T-helper 17 cell (primary cell): ENCODE results near the gene ENHO. TPM values are rescaled to one million over a fixed set of nuclear protein-coding genes. Genes with fewer than 3 reads are reported as not detected.

ENCODE experiments used
- ATAC-seq: fragments of 150-1000 bp; cut with Tn5 transposase; 2 replicates; pipeline ENCODE4 v1.10.0; 2021; ENCODE audit warnings: mild to moderate bottlenecking, moderate library complexity
- DNase-seq, 3 donors: peaks; one replicate each; pipeline versions ENCODE4 v3.0.0 to v3.0.0-alpha.2; 2020 to 2021
- H3K9me3 ChIP-seq: one replicate; pipeline ENCODE4 v1.7.0; 2013; ENCODE audit warnings: low read length, mild to moderate bottlenecking; ENCODE audit not compliant: control insufficient read depth, poor library complexity, severe bottlenecking
- H3K27ac Mint-ChIP-seq: one replicate; pipeline ENCODE4 v1.8.0; 2022; ENCODE audit warnings: mild to moderate bottlenecking, moderate library complexity, mixed read lengths
- H3K27me3 Mint-ChIP-seq: one replicate; pipeline ENCODE4 v1.8.0; 2022; ENCODE audit warnings: mixed read lengths
- H3K36me3 Mint-ChIP-seq: one replicate; pipeline ENCODE4 v1.8.0; 2022; ENCODE audit warnings: low read depth, mixed read lengths
- H3K4me1 Mint-ChIP-seq: one replicate; pipeline ENCODE4 v1.8.0; 2022; ENCODE audit warnings: mild to moderate bottlenecking, mixed read lengths
- H3K4me3 Mint-ChIP-seq: one replicate; pipeline ENCODE4 v1.8.0; 2022; ENCODE audit warnings: mild to moderate bottlenecking, moderate library complexity, mixed read lengths
- total RNA-seq, 4 donors: library from RNA in 2 of 4; stranded (reverse) in 2 of 4; gene quantifications; one replicate each; pipeline ENCODE4 v1.2.3 and lab custom pipeline; 2022 to 2026

Gene ENHO
- total RNA-seq, 2 donors from 2014 or later: 1.4 TPM; not detected in 1

- Mint-ChIP-seq H3K27ac (no peak overlapping the region), H3K4me3 (no peak overlapping the region), H3K36me3 (peaks cover 8% of the 10 kb centered on the region), H3K4me1 (peaks cover 10% of the 10 kb centered on the region), H3K27me3 (peaks cover 38% of the 10 kb centered on the region)
- DNase-seq: no peak
- no peak for ATAC-seq
- no peaks in the 10 kb centered on the region for H3K9me3 ChIP-seq
Measured at GRCh38 chr9:34552606-34552981, 29.8 kb upstream of the ENHO start.

GRCh38 chr9:34551751-34552605 lies 29.2 kb upstream of the ENHO start:
- ATAC-seq (no peak), DNase-seq (no peak)
- Mint-ChIP-seq H3K4me1 (peaks cover 10% of the 10 kb centered on the region), H3K27me3 (peaks cover 40% of the 10 kb centered on the region), H3K36me3 (peaks cover 8% of the 10 kb centered on the region), H3K27ac (no peak overlapping the region), H3K4me3 (no peak overlapping the region)
- H3K9me3 ChIP-seq: no peaks in the 10 kb centered on the region

DNA sequence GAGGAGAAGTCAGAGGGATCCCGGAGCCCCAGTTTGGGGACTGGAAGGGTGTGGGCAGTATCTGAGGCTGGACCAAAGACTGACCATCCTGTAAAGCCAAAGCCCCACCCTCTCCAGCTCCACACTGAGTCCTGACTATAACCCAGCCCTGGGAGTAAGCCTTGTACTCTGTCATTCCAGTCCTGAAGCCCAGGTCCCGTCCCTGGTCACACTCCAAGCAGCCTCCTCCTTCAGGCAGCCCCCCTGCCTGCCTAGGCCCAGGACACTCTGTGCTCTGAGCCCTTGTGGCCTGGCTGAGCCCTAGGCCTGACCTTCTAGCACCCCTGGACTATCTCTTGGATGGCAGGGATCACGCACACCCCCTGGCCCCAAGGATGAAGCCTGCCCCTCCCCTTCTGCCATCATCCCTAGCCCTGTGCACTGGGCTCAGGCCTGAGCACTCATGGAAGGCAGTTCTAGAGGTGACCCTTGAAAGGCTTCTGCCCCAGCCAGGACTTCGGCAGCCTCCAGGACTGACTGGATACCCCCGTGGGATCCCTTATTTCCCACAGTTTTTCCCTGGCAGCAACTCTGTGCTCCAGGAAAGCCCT lies 28.0 kb upstream of the ENHO start:
- no peak overlapping the region for H3K4me3 Mint-ChIP-seq
- peaks cover 14% of the 10 kb centered on the region for H3K4me1 Mint-ChIP-seq
- no peak overlapping the region for H3K27ac Mint-ChIP-seq
- DNase-seq: peak in 1 of 3 donors; percentile 0
- no peaks in the 10 kb centered on the region for H3K9me3 ChIP-seq
- ATAC-seq: no peak
- peaks cover 4% of the 10 kb centered on the region for H3K36me3 Mint-ChIP-seq
- H3K27me3 Mint-ChIP-seq: peaks cover 41% of the 10 kb centered on the region

- ATAC-seq (no peak), DNase-seq (peak in 1 of 3 donors; percentile 2)
- no peak overlapping the region for H3K4me3 Mint-ChIP-seq
- H3K36me3 Mint-ChIP-seq: peaks cover 4% of the 10 kb centered on the region
- H3K9me3 ChIP-seq: no peaks in the 10 kb centered on the region
- no peak overlapping the region for H3K27ac Mint-ChIP-seq
- H3K4me1 Mint-ChIP-seq: peaks cover 16% of the 10 kb centered on the region
- H3K27me3 Mint-ChIP-seq: peaks cover 46% of the 10 kb centered on the region
Measured at GRCh38 chr9:34550016-34550680, 27.4 kb upstream of the ENHO start.

GRCh38 chr9:34549407-34549732 lies 26.6 kb upstream of the ENHO start:
- H3K27ac Mint-ChIP-seq: no peak overlapping the region
- no peak overlapping the region for H3K4me3 Mint-ChIP-seq
- H3K36me3 Mint-ChIP-seq: peaks cover 4% of the 10 kb centered on the region
- no peaks in the 10 kb centered on the region for H3K9me3 ChIP-seq
- ATAC-seq (no peak), DNase-seq (no peak)
- H3K4me1 Mint-ChIP-seq: peaks cover 15% of the 10 kb centered on the region
- H3K27me3 Mint-ChIP-seq: peaks cover 47% of the 10 kb centered on the region

DNA sequence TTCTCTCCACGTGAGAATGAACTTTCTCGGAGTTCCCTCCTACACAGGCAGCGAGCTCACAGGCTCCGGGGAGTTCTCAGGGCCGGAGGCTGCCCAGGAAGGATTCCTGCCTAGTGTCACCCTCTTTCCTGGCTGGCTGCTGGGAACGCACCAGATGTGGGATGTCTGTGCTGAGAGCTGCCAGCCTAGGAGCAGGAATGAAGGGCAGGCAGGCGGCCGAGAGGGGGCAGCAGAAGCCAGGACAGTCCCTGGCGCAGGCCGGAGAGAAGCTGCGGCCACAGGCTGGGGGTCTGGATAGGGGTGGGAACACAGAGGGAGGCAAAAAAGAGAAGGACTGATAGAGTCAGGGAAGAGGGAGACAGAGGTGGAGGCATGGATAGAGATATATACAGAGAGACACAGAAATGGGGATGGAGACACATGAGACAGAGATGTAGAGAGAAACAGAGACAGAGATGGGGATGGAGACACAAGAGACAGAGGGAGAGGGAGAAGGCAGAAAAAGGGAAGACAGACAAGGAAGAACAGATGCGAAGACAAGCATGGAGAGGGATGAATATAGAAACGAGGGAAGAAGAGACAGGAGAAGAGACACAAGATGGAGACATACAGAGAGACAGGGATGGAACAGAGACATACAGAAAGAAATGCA lies 25.3 kb upstream of the ENHO start:
- Mint-ChIP-seq H3K4me3 (no peak overlapping the region), H3K27ac (peak overlapping the region; percentile 9), H3K27me3 (peaks cover 41% of the 10 kb centered on the region), H3K4me1 (peaks cover 15% of the 10 kb centered on the region), H3K36me3 (peaks cover 4% of the 10 kb centered on the region)
- H3K9me3 ChIP-seq: no peaks in the 10 kb centered on the region
- ATAC-seq (peak; percentile 50), DNase-seq (peak in 1 of 3 donors; percentile 17)

GRCh38 chr9:34546834-34547827 lies 24.3 kb upstream of the ENHO start:
- peaks cover 4% of the 10 kb centered on the region for H3K36me3 Mint-ChIP-seq
- peak overlapping the region; percentile 9 for H3K27ac Mint-ChIP-seq
- H3K4me1 Mint-ChIP-seq: peaks cover 15% of the 10 kb centered on the region
- ATAC-seq (peak; percentile 40), DNase-seq (peak in 1 of 3 donors; percentile 22)
- H3K4me3 Mint-ChIP-seq: no peak overlapping the region
- peaks cover 46% of the 10 kb centered on the region for H3K27me3 Mint-ChIP-seq
- no peaks in the 10 kb centered on the region for H3K9me3 ChIP-seq

DNA sequence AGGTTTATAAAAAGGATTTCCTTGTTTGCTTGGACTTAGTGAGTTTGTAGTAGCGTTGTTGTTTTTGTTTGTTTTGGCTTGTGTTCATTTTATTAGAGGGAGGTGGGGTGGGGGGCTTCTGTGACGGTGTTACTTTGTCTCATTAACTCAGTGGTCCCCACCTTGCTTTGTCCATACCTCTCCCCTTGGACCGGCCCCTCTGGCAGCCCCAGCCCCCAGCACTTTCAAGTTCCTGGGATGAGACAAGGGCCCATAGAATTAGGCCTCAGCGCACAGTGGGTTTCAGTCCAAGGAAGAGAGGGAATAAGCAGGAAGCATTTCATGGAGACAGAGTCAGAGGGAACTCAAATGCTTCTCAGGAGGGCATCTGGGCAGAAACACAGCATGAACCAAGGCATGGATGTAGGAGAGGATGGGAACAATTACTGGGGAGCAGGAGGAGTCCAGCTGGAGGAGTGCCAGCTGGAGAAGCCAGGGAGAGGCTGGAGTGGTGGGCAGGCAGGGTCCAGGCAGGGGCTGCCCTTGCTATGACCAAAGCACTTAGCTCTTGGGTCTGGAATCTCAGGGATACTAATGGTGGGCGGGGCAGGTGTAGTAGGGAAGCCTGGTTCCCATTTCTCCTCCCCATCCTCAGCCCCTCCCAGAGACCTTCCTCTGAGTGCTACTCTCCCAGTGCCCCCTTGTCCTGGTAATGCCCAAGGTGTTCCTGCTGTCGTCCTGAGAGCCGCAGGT lies 23.5 kb upstream of the ENHO start:
- no peaks in the 10 kb centered on the region for H3K9me3 ChIP-seq
- ATAC-seq (no peak), DNase-seq (no peak)
- Mint-ChIP-seq H3K36me3 (peaks cover 4% of the 10 kb centered on the region), H3K27me3 (peaks cover 50% of the 10 kb centered on the region), H3K27ac (no peak overlapping the region), H3K4me3 (no peak overlapping the region), H3K4me1 (peaks cover 15% of the 10 kb centered on the region)

DNA sequence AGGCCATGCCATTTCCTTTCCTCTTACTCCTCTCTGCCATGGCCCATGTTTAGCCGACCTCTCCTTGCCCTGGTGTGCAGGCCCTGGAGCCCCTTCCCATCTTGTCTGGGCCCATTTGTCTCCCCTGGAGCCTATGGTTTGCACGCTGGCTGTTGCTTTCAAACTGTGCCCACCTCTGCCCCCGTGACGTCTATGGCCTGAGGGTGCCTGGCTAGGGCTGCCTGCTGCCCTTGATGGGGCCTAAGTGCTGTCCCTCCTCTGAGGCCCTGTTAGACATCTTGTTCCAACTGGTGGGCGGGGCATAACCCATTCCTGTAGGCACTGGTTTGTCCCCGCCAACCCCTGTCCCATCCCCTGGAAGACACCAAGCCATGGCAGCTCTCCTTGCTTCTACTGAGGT lies 22.7 kb upstream of the ENHO start:
- Mint-ChIP-seq H3K4me3 (no peak overlapping the region), H3K36me3 (peaks cover 4% of the 10 kb centered on the region), H3K4me1 (peaks cover 15% of the 10 kb centered on the region), H3K27ac (no peak overlapping the region), H3K27me3 (peaks cover 55% of the 10 kb centered on the region)
- DNase-seq (no peak), ATAC-seq (no peak)
- no peaks in the 10 kb centered on the region for H3K9me3 ChIP-seq

- H3K36me3 Mint-ChIP-seq: peaks cover 4% of the 10 kb centered on the region
- no peak overlapping the region for H3K27ac Mint-ChIP-seq
- H3K27me3 Mint-ChIP-seq: peaks cover 63% of the 10 kb centered on the region
- no peak for DNase-seq
- peaks cover 15% of the 10 kb centered on the region for H3K4me1 Mint-ChIP-seq
- ATAC-seq: no peak
- no peaks in the 10 kb centered on the region for H3K9me3 ChIP-seq
- no peak overlapping the region for H3K4me3 Mint-ChIP-seq
Measured at GRCh38 chr9:34544035-34544434, 21.2 kb upstream of the ENHO start.

- H3K27me3 Mint-ChIP-seq: peaks cover 54% of the 10 kb centered on the region
- DNase-seq: no peak
- H3K36me3 Mint-ChIP-seq: peaks cover 2% of the 10 kb centered on the region
- peaks cover 3% of the 10 kb centered on the region for H3K4me1 Mint-ChIP-seq
- ATAC-seq: no peak
- no peak overlapping the region for H3K27ac Mint-ChIP-seq
- no peak overlapping the region for H3K4me3 Mint-ChIP-seq
- no peaks in the 10 kb centered on the region for H3K9me3 ChIP-seq
Measured at GRCh38 chr9:34541540-34541939, 18.8 kb upstream of the ENHO start.

DNA sequence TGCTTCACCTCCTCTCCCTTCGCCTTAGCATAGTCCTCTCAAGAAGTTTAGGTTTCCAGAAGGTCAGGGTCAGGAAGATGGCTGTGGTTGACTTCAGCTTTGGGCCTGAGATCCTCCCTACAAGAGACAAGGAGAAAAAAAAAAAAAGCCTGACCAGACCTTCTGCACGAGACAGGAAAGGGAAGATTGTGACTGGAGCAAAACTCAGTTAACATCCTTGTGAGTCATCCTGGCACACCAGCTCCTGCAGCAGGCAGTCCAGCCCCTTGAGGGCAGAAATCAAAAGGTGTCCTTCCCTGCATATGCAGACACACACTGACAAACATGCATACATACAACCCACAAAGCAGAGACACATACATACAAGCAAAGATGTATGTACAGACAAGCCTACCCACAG lies 18.0 kb upstream of the ENHO start:
- Mint-ChIP-seq H3K27ac (no peak overlapping the region), H3K27me3 (peaks cover 55% of the 10 kb centered on the region), H3K36me3 (peaks cover 2% of the 10 kb centered on the region), H3K4me1 (peaks cover 3% of the 10 kb centered on the region), H3K4me3 (no peak overlapping the region)
- DNase-seq: no peak
- no peaks in the 10 kb centered on the region for H3K9me3 ChIP-seq
- ATAC-seq: no peak
